GM19324 (cell line): ENCODE data around the gene SLA2.
"Not testable (repeated sequence)": the region's sequence is repeated elsewhere in the genome, so short reads cannot be mapped to it uniquely, and the experiment has no call there.

Experiments used
- ATAC-seq: cut with Tn5 transposase; IDR thresholded peaks from one replicate; pipeline ENCODE4 v1.9.1; 2021; ENCODE audit warnings: mild to moderate bottlenecking, moderate library complexity; ENCODE audit not compliant: unreplicated experiment, low FRiP score

Gene SLA2

DNA sequence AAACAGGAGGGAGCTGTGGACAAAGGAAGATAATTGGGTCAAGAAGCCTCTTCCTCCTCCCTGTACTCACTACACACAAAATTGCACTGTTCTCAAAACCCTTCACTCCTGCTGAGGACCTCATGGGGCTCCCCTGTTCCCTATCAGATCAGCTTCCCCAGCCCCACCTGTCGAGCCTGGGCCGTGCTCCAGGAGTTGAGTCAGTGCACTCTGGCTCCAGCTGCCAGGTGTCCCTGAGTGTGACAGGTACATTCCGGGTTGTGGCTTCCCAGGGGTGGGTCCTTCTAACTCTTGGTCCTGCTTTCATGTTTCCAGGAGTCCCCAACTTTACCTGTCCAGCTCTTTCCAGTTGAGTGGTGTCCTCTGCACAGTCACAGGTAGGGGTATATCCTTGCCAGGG is 32.0 kb downstream of the SLA2 start:
- ATAC-seq, result no peak

DNA sequence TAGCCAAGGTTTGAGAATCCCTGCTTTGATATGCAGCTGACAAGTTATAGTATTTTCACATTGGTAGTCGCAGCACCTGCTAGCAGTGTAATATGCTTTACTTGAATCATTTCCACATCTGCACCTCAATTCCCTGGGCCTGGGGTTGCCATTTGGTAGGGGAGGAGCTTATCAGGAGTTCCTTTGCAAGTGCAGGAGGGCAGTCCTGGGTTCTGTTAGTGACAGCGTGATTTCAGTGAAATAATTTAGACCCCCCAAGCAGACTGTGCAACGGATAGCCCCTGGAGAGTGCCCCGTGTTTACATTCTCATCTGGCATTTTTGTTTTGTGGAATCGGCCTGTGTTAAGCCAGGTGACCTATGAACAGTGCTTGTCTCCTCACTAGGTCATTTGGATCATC is 34.4 kb downstream of the SLA2 start:
- no peak for ATAC-seq

DNA sequence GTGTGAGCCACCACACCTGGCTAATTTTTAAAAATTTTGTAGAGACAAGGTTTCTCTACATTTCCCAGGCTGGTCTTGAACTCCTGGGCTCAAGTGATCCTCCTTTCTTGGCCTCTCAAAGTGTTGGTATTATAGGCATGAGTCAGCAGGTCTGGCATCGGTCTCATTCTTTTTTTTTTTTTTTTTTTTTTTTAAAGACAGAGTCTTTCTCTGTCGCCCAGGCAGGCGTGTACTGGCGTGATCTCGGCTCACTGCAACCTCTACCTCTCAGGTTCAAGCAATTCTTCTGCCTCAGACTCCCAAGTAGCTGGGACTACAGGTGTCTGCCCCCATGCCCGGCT is 37.6 kb downstream of the SLA2 start:
- not testable (repeated sequence) for ATAC-seq

DNA sequence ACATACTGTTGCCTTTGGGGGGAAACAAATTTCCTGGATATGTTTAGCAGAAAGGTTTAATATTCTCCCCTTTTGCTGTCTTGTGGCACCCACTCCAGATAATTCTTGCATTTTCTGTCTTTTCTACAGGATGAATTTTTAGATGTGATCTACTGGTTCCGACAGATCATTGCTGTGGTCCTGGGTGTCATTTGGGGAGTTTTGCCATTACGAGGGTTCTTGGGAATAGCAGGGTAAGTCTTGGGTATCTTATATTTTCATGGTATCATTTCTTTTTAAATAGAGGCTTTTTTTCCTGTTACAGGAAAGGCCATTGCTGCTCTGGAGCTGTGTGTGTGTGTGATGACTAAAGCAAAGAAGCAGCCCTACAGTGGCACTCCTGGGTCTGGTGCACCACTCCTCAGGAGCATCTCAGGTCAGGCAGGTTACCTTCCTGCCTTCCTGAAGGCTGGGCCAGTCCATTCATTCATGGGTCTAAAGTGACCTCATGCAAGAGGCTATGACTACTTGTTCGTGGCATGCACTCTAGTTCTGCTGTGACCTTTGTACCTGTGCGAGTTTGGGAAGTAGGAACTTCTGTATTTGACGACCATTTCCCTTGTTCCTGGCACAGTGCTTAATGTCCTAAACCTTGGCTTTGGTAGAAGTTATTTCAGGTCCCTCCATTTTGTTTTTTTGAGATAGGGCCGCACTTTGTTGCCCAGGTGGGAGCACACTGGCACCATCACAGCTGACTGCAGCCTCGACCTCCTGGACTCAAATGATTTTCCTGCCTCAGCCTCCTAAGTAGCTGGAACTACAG is 38.2 kb downstream of the SLA2 start:
- ATAC-seq, result no peak

DNA sequence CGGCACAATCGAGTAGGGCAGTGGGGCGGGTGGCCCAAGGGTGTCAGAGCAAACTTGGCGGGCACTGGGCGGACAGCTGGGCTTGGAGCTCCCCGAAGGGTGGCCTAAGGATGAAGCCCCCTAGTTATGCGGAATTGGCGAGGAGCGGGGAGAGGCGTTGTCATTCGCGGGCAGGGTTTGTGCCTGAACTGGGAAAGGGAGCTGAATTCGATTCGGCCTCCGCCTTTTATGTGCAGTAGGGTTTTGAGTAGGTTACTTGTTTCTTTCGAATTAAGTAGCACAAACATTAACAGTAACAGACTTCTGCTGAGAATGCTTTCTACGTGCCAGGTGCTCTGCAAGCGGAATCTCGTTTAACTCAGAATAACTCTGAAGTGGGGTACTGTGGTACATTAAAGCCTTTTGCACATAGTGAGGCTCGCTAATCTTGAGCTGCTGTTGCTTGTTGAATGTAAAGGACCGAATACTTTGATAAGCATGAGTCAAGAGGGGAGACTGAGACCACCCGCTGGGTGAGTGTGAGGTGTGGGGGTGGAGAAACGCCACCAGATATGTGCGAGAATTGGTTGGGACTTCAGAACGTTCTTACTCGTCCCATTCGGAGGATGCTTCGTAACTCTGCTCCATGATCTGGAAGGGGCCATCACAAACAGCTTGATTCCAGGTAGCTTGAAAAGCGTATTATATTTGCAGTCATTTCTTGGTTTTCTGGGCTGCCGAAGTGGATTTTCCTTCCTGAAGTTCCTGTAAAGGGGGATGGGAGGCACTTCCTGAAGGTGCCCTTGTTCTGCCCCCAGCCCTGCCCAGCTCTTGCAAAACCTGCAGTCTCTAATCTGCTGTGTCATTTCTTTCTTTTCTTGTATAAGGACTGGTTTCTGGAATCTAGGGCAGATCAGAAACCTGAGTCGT is 39.6 kb downstream of the SLA2 start:
- no peak for ATAC-seq

DNA sequence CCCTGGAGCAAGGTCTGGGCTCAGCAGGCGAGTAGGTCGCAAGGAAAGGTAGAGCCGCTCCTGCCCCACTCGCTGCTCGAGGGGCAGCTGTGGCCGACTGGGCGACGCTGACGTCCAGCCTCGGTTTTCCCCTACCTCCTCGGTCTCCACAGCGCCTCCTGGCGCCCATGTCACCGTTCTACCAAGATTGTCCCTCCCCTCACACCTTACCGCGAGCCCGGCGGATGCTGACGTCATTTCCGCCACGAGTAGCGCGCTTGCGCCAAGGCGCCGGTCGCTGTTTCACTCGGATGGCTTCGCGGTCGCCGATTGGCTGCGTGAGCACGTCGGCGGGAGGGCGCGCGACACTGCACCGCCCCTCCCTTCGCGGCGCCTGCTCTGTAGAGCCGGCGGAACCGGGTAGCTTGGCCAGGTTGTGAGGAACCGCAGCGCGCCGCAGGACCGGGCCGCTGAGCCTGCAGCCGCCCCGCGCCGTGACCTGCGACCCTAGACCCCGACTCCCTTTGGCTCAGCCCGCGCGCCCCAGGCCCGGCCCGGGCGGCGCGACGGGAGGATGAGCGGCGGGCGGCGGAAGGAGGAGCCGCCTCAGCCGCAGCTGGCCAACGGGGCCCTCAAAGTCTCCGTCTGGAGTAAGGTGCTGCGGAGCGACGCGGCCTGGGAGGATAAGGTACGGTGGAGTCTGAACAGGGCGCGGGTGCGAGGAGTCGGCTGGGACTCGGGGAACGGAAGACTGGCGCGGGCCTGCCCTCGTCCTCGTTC is 40.4 kb downstream of the SLA2 start, which contains the start of gene RAB5IF:
RAB5IF (plus strand) TSS at position 381 of the 759 bp plus-strand sequence; CDS start at position 554, 173 bp downstream.
- peak; percentile 92 for ATAC-seq

DNA sequence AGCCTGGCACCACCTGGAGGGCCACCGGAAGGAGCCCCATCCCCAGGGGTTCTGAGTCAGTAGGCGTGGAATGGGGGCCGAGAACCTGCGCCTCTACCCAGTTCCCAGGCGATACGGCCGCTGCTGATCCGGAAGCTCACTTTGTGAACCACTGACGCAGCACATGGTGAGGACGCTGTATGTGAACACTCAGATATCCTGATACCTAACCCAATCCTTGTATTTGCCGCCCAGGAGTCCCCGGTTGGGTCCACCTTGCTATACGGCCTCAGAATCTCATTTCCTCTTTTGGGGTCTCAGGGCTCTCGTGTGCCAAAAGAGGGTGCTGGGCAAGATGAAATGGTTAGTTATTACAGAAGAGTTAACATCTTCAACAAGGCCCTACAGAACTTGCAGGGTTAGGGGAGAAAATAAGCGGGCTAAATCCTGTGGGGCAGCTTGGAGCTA is 41.0 kb downstream of the SLA2 start:
- ATAC-seq, result peak; percentile 27

DNA sequence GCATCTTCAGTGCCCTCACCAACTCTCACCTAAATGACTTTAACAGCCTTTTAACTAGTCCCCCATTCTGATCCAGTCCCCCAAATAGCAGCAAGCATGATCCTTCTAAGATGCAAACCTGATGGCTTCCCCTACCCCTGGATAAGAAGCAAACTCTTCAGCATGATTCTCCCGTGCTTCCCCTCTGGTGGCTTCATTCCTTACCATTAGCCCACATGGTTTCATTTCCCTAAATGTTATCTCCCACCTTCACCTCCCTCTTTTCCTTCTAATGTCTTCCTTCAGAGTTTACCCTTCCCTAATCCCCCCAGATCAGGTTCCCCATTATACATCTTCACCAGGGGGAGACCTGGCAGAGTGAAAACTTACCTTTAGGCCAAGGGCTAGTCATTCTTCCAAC is 44.5 kb downstream of the SLA2 start:
- no peak for ATAC-seq

DNA sequence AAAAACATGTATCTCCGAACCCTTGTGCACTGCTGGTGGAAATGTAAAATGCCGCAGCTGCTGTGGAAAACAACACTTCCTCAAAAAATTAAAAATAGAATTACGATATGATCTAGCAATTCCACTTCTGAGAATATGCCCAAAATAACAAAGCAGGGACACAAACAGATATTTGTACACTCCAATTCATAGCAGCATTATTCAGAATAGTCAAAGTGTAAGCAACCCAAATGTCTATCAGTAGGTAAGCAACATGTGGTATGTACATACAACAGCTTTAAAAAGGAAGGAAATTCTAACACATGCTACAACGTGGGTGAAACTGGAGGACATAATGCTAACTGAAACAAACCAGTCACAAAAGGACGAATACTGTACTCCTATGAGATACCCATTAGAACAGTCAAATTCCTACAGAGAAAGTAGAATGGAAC is 46.1 kb downstream of the SLA2 start:
- ATAC-seq, result no peak

DNA sequence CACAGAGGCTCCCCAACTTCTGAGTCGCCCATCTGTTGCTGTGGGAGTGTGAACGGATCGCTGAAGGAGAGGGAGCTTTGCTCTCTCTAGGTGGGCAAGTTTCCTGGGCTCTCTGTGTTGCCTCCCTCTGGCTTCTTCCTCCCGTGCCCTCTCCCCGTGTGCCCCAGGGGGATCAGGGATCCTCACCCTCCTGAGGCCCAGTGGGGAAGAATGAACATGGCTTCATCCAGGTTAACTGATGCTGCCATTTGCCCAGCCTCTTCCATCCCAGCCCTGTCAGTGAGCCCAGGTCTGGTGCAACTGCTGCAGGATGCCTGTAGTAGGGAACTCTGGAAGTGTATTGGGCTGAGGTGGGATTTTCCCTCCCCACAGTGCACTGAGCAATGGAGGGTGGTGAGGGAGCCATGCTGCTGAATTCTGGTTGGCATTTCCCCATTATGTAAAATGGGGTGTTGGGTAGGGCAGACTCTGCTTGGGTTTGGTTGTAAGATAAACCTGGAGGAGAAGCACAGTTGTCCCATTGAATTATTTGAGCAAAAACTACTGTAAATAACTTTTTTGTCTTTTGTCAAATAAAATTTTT is 52.6 kb downstream of the SLA2 start:
- no peak for ATAC-seq

DNA sequence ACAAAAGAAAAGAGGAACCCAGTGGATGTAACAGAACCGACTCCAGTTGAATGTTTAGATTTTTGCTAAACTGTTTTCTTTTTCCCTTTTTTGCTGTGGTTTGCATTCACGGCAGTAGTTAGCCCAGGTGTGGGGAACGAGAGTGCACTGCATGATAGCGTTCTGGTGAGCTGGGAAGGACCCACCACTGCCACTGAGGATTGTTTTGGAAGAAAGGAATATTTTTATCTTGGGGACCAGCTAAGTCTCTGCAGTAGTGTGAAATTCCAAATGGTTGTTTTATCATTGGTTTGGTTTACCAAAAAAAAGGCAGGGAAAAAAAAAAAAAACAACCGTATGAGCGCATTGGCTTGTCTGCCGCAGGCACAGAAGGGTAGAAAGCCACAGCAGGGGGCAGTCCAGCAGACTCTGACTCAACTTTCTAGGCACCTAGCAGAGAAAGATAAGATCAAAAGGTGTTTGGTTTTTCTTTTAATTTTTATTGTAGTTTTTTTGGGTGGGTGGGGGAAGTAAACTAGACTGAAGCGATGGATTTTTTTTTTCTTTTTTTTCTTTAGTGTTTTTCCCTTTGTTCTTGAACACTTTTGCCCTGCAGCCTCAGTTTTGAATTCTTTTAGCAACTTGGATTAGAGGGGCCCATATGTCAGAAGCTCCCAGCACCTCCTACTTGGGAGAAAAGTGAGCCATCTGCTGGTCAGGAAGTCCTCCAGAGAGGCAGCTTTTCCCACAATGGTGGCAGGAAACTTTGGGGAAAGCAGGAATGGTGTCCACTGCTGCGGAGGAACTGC is 53.9 kb downstream of the SLA2 start:
- no peak for ATAC-seq

DNA sequence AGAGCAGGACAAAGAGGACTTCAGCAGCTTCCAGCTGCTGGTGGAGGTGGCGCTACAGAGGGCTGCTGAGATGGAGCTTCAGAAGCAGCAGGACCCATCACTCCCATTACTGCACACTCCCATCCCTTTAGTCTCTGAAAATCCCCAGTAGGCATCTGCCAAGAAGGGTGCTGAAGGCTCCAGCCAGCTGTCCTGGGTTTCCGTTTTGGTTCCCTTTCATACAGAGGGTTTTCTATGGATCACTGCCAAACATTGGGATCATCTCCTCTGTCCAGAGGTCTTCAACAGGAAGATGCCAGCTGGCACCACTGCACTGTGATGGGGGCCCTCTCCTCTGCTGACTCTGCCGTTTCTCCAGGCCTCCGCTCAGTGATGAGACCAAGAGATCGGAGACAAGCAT is 54.7 kb downstream of the SLA2 start:
- no peak for ATAC-seq

DNA sequence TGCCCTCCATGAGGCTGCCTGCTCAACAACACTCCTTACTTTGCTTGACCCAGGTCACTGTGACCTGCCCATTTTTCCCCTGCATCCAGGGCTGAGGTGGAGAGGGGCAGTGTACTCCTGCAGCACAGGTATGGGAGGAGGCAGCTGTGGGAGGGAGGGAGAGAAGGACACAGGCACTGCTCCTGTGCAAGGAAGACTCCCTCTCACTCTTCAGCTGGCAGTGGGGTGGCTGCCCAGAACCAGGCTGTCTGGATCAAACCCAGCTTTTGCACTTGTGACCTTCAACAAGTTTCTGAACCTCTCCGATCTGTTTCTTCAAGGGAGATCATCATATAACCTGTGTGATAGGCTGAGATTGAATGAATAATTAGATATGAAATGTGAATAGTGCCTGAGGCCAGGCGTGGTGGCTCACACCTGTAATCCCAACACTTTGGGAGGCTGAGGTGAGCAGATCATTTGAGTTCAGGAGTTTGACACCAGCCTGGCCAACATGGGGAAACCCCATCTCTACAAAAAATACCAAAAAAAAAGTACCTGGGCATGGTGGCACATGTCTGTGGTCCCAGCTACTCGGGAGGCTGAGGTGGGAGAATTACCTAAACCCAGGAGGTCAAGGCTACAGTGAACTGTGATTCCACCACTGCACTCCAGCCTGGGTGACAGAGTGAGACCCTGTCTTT is 58.5 kb downstream of the SLA2 start:
- ATAC-seq, result no peak

DNA sequence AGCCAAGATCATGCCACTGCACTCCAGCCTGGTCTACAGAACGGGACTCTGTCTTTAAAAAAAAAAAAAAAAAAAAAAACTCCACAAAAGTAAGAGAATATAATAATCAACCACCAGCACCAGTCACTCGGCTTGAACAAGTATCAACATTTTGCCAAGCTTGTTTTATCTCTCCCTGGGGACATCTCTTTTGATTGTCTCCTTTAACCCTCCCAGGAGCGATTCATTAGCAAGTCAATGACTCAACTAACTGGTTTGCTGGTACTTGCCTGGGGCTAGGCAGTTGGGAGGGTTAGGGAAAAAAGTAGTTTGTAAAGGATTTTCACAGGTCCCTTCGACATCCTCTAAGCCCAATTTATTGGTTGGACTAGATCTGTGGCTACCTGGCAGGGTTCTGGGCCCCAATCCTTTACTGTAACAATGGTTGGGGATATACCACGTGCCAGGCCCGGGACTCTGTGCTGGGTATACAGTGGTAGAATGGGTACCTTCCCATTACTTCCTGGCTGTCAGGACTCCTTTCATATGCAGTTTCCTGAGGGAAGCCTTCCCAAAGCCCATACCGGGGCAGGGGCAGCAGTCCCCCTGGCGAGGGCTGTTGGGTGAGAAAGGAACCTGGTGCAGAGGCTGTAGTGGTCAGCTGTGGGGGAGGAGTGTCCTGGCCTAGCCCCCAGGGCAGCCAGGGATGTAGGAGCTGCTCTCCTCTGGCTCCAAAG is 60.4 kb downstream of the SLA2 start:
- no peak for ATAC-seq

DNA sequence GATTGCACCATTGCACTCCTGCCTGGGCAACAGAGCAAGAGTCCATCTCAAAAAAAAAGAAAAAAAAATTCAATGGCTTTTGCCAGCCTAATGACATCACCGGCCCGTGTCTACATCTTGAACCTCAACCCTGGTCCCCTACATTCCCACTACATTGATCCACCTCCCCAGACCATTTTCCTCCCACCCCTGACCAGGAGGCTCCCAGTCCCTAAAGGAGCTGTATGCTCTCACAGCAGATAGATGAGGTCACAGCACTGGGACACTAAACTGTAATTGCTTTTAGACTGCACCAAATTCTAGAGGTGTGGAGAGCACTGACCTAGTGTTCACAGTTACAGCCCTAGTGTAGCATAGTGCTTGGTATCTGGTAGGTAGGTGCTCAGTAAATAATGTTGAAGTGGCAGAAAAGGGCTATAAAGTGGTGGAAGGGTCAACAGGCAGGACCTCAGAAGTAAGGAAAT is 61.9 kb downstream of the SLA2 start:
- no peak for ATAC-seq

DNA sequence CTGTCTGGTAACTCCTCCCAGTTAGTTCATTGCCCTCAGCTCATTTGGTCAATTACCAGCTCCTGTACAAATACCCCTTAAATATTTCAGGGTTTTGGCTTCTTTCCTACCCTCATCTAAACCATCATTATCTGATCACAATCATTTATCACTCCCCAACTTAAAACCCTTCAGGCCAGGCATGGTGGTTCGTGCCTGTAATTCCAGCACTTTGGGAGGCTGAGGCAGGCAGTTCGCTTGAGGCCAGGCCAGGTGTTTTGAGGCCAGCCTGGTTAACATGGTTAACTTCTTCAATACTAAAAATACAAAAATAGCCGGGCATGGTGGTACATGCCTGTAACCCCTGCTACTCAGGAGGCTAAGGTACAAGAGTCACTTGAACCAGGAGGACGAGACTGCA is 63.2 kb downstream of the SLA2 start:
- ATAC-seq, result no peak

DNA sequence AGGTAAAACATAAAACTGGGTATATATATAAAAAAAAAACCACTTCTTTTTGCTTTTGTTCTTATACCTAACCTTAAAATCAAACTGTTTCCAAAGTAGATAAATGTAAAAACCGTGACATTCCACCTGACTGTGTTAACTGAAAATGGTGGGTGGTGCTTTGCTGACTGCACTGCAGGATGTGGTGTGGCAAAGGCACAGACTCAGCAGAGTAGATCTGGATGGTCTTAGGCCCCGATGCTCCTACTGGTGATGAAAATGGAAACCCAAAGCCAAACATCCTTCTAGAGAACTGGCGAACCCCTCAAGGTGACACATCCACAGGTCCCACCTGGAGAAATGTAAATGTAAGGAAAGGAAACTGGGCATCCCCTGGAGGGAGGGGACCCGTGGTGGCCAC is 63.7 kb downstream of the SLA2 start:
- ATAC-seq, result no peak

DNA sequence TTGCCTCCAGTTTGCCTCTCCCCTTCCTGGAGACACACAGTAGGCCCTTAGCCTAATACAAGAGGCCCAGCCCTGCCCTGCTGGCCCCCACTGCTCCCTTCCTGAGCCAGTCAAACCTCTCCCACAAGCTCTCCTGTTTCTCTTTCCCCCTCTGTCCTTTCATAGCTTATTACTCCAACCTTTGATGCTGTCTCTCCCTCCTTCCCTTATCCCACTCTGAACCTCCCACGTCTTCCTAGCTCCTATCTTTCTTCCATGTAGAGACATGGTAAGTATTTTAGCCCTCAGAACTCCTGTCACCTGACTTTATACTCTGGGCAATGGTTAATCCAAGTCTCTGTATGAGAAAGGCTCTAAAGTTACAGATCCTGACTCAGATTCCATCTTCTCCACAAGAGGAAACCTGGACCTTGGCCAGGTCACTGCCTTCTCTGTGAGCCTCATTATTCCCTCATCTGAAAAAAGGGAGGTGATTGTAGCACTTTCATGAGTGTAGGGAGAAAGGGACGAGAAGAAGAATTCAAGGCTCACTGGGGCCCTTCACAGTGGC is 65.9 kb downstream of the SLA2 start:
- no peak for ATAC-seq
